ENCODE results near the gene TBX18.
A peak's percentile ranks its signal among the peaks of the same experiment; 100 is the strongest.

TBX18 gene

DNA sequence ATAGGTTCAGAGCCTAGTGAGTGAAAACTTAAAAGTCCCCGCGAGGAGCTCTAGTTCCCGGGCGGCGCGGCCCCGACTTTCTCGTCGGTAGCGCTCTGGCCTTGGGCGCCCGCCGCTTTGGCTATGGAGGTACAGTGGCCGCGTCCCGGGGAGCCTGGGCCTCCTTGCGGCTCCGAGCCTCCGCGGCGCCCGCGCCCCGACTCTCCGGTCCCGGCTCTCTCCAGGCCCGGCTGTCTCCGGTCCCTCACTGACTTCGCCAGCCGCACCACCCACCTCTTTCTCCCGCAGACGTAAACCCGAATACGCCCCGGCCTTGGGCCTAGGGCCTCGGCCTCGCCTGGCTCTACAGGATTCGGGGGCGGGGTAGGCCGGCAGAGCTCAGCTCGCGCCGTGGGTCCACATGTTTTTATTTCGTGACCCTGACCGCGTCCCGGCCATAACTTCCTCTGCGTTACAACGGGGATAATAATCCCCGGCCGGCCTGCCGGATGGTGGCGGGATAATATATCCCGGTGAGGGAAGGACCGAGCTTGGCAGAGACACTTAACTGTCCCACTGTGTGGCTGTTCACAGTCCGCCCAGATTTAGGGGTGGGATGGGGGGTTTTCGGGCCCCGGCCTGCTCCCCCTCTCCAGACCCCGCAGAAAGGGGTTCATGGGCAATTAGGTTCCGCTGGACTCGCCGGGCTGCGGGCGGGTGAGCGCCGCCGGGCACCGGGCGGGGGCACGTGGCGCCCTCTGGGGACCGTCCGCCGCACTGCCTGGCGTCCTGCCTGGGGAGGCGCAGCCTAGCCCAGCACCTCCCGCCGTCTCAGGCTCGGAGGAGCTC, 10.0 kb upstream of the TBX18 start:
- Histone ChIP-seq H2BK12ac (ENCODE audit: low read length) (no peak overlapping the region), H3K23ac (ENCODE audit: low read depth, low read length, poor library complexity) (peak overlapping the region; percentile 31), H2AK5ac (ENCODE audit: low read depth, low read length) (no peak overlapping the region), H3K9me3 (replicated peaks in 1 of 2; ENCODE audit: control insufficient read depth in 2 of 2, insufficient read depth in 1 of 2, low read depth in 1 of 2, low read length in 2 of 2) (peaks cover 0 to 4% of the 10 kb centered on the region in 2 donors), H3K36me3 (replicated peaks in 1 of 2; ENCODE audit: control insufficient read depth in 2 of 2, insufficient read depth in 2 of 2, low read length in 2 of 2) (no peaks in the 10 kb centered on the region), H2BK5ac (ENCODE audit: low read length) (no peak overlapping the region), H3K4ac (ENCODE audit: low read length) (no peak overlapping the region), H3K79me1 (ENCODE audit: low read depth, low read length) (no peaks in the 10 kb centered on the region), H3K27me3 (ENCODE audit: control insufficient read depth in 3 of 3, insufficient read depth in 3 of 3, low read depth in 1 of 3, low read length in 3 of 3) (peaks cover 21 to 85% (median 58%) of the 10 kb centered on the region in 3 experiments), H4K91ac (ENCODE audit: low read depth, low read length, poor library complexity) (no peak overlapping the region), H2BK120ac (ENCODE audit: low read depth, low read length) (no peak overlapping the region), H3K4me3 (ENCODE audit: low read length in 2 of 2) (peak overlapping the region; percentile 25 to 76), H2AFZ (ENCODE audit: low read length) (peak overlapping the region; percentile 87), H4K8ac (ENCODE audit: low read depth, low read length) (no peak overlapping the region), H2BK15ac (ENCODE audit: low read length) (no peak overlapping the region), H3K4me1 (ENCODE audit: control insufficient read depth in 2 of 2, insufficient read depth in 1 of 2, low read depth in 1 of 2, low read length in 2 of 2) (peaks cover 0 to 5% of the 10 kb centered on the region in 2 donors), H3K9ac (ENCODE audit: low read depth, low read length, poor library complexity) (no peak overlapping the region), H3K18ac (ENCODE audit: low read length) (peak overlapping the region; percentile 71), H3K14ac (ENCODE audit: low read length) (no peak overlapping the region), H3K27ac (replicated peaks; ENCODE audit: low read length) (no peak overlapping the region), H3K4me2 (ENCODE audit: insufficient read depth, low read length, poor library complexity, severe bottlenecking) (peak overlapping the region; percentile 77)
- WGBS, 2 donors (ENCODE audit: extremely low coverage in 2 of 2, insufficient read length in 2 of 2, insufficient replicate concordance in 1 of 2) = no CpG with 5 or more reads among the region's 79 CpGs
- peak; percentile 70 for DNase-seq (ENCODE audit: low spot score)

GRCh38 chr6:84773431-84774156, 9.2 kb upstream of the TBX18 start:
- Histone ChIP-seq H3K4me3 (ENCODE audit: low read length in 2 of 2) (peak overlapping the region in 1 of 2 donors; percentile 67), H4K91ac (ENCODE audit: low read depth, low read length, poor library complexity) (no peak overlapping the region), H2AK5ac (ENCODE audit: low read depth, low read length) (no peak overlapping the region), H3K9ac (ENCODE audit: low read depth, low read length, poor library complexity) (no peak overlapping the region), H4K8ac (ENCODE audit: low read depth, low read length) (no peak overlapping the region), H3K79me1 (ENCODE audit: low read depth, low read length) (no peaks in the 10 kb centered on the region), H2AFZ (ENCODE audit: low read length) (peak overlapping the region; percentile 87), H3K18ac (ENCODE audit: low read length) (no peak overlapping the region), H2BK12ac (ENCODE audit: low read length) (no peak overlapping the region), H3K27me3 (ENCODE audit: control insufficient read depth in 3 of 3, insufficient read depth in 3 of 3, low read depth in 1 of 3, low read length in 3 of 3) (peaks cover 23 to 93% (median 65%) of the 10 kb centered on the region in 3 experiments), H3K4me1 (ENCODE audit: control insufficient read depth in 2 of 2, insufficient read depth in 1 of 2, low read depth in 1 of 2, low read length in 2 of 2) (peaks cover 0 to 5% of the 10 kb centered on the region in 2 donors), H3K27ac (replicated peaks; ENCODE audit: low read length) (no peak overlapping the region), H2BK15ac (ENCODE audit: low read length) (no peak overlapping the region), H2BK5ac (ENCODE audit: low read length) (no peak overlapping the region), H3K36me3 (replicated peaks in 1 of 2; ENCODE audit: control insufficient read depth in 2 of 2, insufficient read depth in 2 of 2, low read length in 2 of 2) (no peaks in the 10 kb centered on the region), H3K4me2 (ENCODE audit: insufficient read depth, low read length, poor library complexity, severe bottlenecking) (peak overlapping the region; percentile 77), H2BK120ac (ENCODE audit: low read depth, low read length) (no peak overlapping the region), H3K4ac (ENCODE audit: low read length) (no peak overlapping the region), H3K14ac (ENCODE audit: low read length) (no peak overlapping the region), H3K23ac (ENCODE audit: low read depth, low read length, poor library complexity) (no peak overlapping the region), H3K9me3 (replicated peaks in 1 of 2; ENCODE audit: control insufficient read depth in 2 of 2, insufficient read depth in 1 of 2, low read depth in 1 of 2, low read length in 2 of 2) (peaks cover 0 to 4% of the 10 kb centered on the region in 2 donors)
- WGBS, 2 donors (ENCODE audit: extremely low coverage in 2 of 2, insufficient read length in 2 of 2, insufficient replicate concordance in 1 of 2) = no CpG with 5 or more reads among the region's 69 CpGs
- peak; percentile 48 for DNase-seq (ENCODE audit: low spot score)

DNA sequence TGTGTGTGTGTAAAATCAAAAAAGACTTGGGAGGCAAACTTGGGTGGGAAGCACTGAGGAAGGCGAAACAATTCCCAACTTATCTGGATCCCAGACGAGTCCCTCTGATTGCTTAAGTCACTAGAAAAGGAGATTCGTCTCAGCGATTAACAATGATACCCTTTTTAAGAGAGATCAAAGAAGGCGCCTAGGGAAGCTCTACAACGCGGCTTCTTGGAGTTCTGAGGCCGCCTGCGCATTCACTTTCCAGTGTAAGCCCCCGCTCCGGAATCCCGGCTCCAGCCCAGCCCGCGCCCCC, 8.7 kb upstream of the TBX18 start:
- peaks cover 0 to 5% of the 10 kb centered on the region in 2 donors for H3K4me1 ChIP-seq (ENCODE audit: control insufficient read depth in 2 of 2, insufficient read depth in 1 of 2, low read depth in 1 of 2, low read length in 2 of 2)
- no peak overlapping the region for H2BK5ac ChIP-seq (ENCODE audit: low read length)
- no peak overlapping the region for H3K23ac ChIP-seq (ENCODE audit: low read depth, low read length, poor library complexity)
- no peaks in the 10 kb centered on the region for H3K36me3 ChIP-seq (replicated peaks in 1 of 2; ENCODE audit: control insufficient read depth in 2 of 2, insufficient read depth in 2 of 2, low read length in 2 of 2)
- H3K9ac ChIP-seq (ENCODE audit: low read depth, low read length, poor library complexity) = no peak overlapping the region
- H4K8ac ChIP-seq (ENCODE audit: low read depth, low read length) = no peak overlapping the region
- H2BK15ac ChIP-seq (ENCODE audit: low read length) = no peak overlapping the region
- no peak overlapping the region for H2AK5ac ChIP-seq (ENCODE audit: low read depth, low read length)
- no peak overlapping the region for H3K4ac ChIP-seq (ENCODE audit: low read length)
- H2BK12ac ChIP-seq (ENCODE audit: low read length) = no peak overlapping the region
- H3K14ac ChIP-seq (ENCODE audit: low read length) = no peak overlapping the region
- no peak overlapping the region for H3K18ac ChIP-seq (ENCODE audit: low read length)
- no peaks in the 10 kb centered on the region for H3K79me1 ChIP-seq (ENCODE audit: low read depth, low read length)
- H2AFZ ChIP-seq (ENCODE audit: low read length) = peak overlapping the region; percentile 87
- H4K91ac ChIP-seq (ENCODE audit: low read depth, low read length, poor library complexity) = no peak overlapping the region
- no CpG with 5 or more reads among the region's 14 CpGs for WGBS, 2 donors (ENCODE audit: extremely low coverage in 2 of 2, insufficient read length in 2 of 2, insufficient replicate concordance in 1 of 2)
- H3K27me3 ChIP-seq (ENCODE audit: control insufficient read depth in 3 of 3, insufficient read depth in 3 of 3, low read depth in 1 of 3, low read length in 3 of 3) = peaks cover 23 to 95% (median 71%) of the 10 kb centered on the region in 3 experiments
- H3K4me2 ChIP-seq (ENCODE audit: insufficient read depth, low read length, poor library complexity, severe bottlenecking) = peak overlapping the region; percentile 77
- no peak overlapping the region for H3K27ac ChIP-seq (replicated peaks; ENCODE audit: low read length)
- peaks cover 0 to 4% of the 10 kb centered on the region in 2 donors for H3K9me3 ChIP-seq (replicated peaks in 1 of 2; ENCODE audit: control insufficient read depth in 2 of 2, insufficient read depth in 1 of 2, low read depth in 1 of 2, low read length in 2 of 2)
- DNase-seq (ENCODE audit: low spot score) = peak; percentile 47
- no peak overlapping the region for H2BK120ac ChIP-seq (ENCODE audit: low read depth, low read length)
- H3K4me3 ChIP-seq (ENCODE audit: low read length in 2 of 2) = no peak overlapping the region

Data from neuronal stem cell (in vitro differentiated cells).